ENCODE measurements around the gene C2CD3.

The C2CD3 gene

GRCh38 chr11:73980001-73980961 is 190.5 kb downstream of the C2CD3 start:
- peak; percentile 76 for DNase-seq (ENCODE audit: low read depth)

GRCh38 chr11:73978576-73979086 is 192.2 kb downstream of the C2CD3 start:
- no peak for DNase-seq (ENCODE audit: low read depth)

GRCh38 chr11:73977856-73978519 is 192.8 kb downstream of the C2CD3 start:
- DNase-seq (ENCODE audit: low read depth): no peak

- no peak for DNase-seq (ENCODE audit: low read depth)
Observed at GRCh38 chr11:73976451-73977151, 194.2 kb downstream of the C2CD3 start.

GRCh38 chr11:73975479-73975757 is 195.4 kb downstream of the C2CD3 start:
- DNase-seq (ENCODE audit: low read depth): no peak

- DNase-seq (ENCODE audit: low read depth): no peak
Observed at GRCh38 chr11:73974604-73975478, 196.0 kb downstream of the C2CD3 start.

- DNase-seq (ENCODE audit: low read depth): no peak
Observed at GRCh38 chr11:73972620-73973449, 198.0 kb downstream of the C2CD3 start.

- DNase-seq (ENCODE audit: low read depth): no peak
Observed at GRCh38 chr11:73972187-73972586, 198.6 kb downstream of the C2CD3 start.

GRCh38 chr11:73971175-73971719 is 199.6 kb downstream of the C2CD3 start:
- DNase-seq (ENCODE audit: low read depth): no peak

GRCh38 chr11:73969991-73970800 is 200.6 kb downstream of the C2CD3 start:
- DNase-seq (ENCODE audit: low read depth): no peak

- DNase-seq (ENCODE audit: low read depth): no peak
Observed at GRCh38 chr11:73969091-73969490, 201.7 kb downstream of the C2CD3 start.

GRCh38 chr11:73968356-73968966 is 202.3 kb downstream of the C2CD3 start:
- DNase-seq (ENCODE audit: low read depth): no peak

GRCh38 chr11:73965764-73966121 is 205.1 kb downstream of the C2CD3 start:
- DNase-seq (ENCODE audit: low read depth): no peak

GRCh38 chr11:73965076-73965763 is 205.6 kb downstream of the C2CD3 start:
- DNase-seq (ENCODE audit: low read depth): no peak

- DNase-seq (ENCODE audit: low read depth): no peak
Observed at GRCh38 chr11:73963861-73964260, 206.9 kb downstream of the C2CD3 start.
